SW 1271 (cell line): ENCODE data around the gene SLC22A24.
"Not testable (repeated sequence)": the region's sequence is repeated elsewhere in the genome, so short reads cannot be mapped to it uniquely, and the experiment has no call there.

ENCODE experiments used
- DNase-seq, 2 experiments: peaks; one replicate each; lab custom pipeline; 2025; lab: John Stamatoyannopoulos, UW

The SLC22A24 gene

GRCh38 chr11:63144121-63144520 is at the start of gene SLC22A24:
SLC22A24 (minus strand) TSS chr11:63144221; CDS start chr11:63143779, 442 bp downstream.
- no peak for DNase-seq

- no peak for DNase-seq
Observed at GRCh38 chr11:63180536-63180935, 36.5 kb upstream of the SLC22A24 start.

- DNase-seq: no peak
Observed at GRCh38 chr11:63179432-63180041, 35.5 kb upstream of the SLC22A24 start.

GRCh38 chr11:63177872-63178271 is 33.9 kb upstream of the SLC22A24 start:
- DNase-seq: no peak

GRCh38 chr11:63165706-63166310 is 21.8 kb upstream of the SLC22A24 start:
- no peak for DNase-seq

GRCh38 chr11:63155794-63156193 is 11.8 kb upstream of the SLC22A24 start:
- DNase-seq: no peak

- DNase-seq: no peak
Observed at GRCh38 chr11:63146581-63146980, 2.6 kb upstream of the SLC22A24 start.

GRCh38 chr11:63142459-63142858 is 1.6 kb downstream of the SLC22A24 start:
- DNase-seq: no peak

- no peak for DNase-seq
Observed at GRCh38 chr11:63132985-63133775, 10.8 kb downstream of the SLC22A24 start.

- no peak for DNase-seq
Observed at GRCh38 chr11:63099555-63099954, 44.5 kb downstream of the SLC22A24 start.

GRCh38 chr11:63080682-63081081 is 63.3 kb downstream of the SLC22A24 start:
- no peak for DNase-seq

- not testable (repeated sequence) for DNase-seq
Observed at GRCh38 chr11:63046203-63046602, 97.8 kb downstream of the SLC22A24 start.

- no peak for DNase-seq
Observed at GRCh38 chr11:63042596-63042995, 101.4 kb downstream of the SLC22A24 start.

- no peak for DNase-seq
Observed at GRCh38 chr11:63032457-63032856, 111.6 kb downstream of the SLC22A24 start.
